GM12874 (cell line): ENCODE results near the gene CSTA.

Experiments used
- TF ChIP-seq, protein P1 (sequence below): IDR thresholded peaks from 2 replicates; pipeline ENCODE4 v1.5.1; 2011; ENCODE audit warnings: low read depth, mild to moderate bottlenecking, control low read depth, low read length, moderate library complexity; ENCODE audit not compliant: insufficient read depth

Gene CSTA

GRCh38 chr3:122322095-122323075 lies 2.7 kb upstream of the CSTA start:
- TF ChIP-seq, protein P1, sequence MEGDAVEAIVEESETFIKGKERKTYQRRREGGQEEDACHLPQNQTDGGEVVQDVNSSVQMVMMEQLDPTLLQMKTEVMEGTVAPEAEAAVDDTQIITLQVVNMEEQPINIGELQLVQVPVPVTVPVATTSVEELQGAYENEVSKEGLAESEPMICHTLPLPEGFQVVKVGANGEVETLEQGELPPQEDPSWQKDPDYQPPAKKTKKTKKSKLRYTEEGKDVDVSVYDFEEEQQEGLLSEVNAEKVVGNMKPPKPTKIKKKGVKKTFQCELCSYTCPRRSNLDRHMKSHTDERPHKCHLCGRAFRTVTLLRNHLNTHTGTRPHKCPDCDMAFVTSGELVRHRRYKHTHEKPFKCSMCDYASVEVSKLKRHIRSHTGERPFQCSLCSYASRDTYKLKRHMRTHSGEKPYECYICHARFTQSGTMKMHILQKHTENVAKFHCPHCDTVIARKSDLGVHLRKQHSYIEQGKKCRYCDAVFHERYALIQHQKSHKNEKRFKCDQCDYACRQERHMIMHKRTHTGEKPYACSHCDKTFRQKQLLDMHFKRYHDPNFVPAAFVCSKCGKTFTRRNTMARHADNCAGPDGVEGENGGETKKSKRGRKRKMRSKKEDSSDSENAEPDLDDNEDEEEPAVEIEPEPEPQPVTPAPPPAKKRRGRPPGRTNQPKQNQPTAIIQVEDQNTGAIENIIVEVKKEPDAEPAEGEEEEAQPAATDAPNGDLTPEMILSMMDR = no peak

GRCh38 chr3:122325769-122326168 lies 721 bp downstream of the CSTA start:
- TF ChIP-seq, protein P1 = no peak

DNA sequence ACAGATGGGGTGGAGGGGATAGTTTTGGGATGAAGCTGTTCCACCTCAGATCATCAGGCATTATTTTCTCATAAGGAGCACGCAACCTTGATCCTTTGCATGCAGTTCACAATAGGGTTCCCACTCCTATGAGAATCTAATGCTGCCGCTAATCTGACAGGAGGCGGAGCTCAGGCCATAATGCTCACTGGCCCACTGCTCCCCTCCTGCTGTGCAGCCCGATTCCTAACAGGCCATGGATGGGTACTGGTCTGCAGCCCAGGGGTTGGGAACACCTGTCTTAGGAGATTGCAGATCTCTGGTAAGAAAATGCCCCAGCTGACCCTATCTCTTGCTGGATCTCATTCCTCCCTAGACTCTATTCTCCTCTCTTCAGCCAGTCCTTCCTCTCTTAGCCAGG lies 6.8 kb downstream of the CSTA start:
- TF ChIP-seq, protein P1 = no peak

GRCh38 chr3:122332551-122332950 lies 7.5 kb downstream of the CSTA start:
- TF ChIP-seq, protein P1 = no peak

DNA sequence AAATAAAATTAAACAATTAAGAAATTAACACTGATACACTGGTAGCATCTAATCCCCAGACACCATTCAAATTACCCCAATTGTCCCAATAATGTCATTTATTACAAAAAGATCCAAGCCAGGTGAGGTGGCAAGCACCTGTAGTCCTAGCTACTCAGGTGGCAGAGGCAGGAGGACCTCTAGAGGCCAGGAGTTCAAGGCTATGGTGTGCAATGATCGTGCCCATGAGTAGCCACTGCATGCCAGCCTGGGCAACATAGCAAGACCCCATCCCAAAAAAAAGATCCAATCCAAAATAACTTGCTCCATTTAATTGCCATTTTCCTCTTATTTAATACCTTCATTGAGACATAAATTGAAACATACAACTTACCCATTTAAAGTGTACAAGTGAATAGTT lies 17.8 kb downstream of the CSTA start:
- TF ChIP-seq, protein P1 = no peak

DNA sequence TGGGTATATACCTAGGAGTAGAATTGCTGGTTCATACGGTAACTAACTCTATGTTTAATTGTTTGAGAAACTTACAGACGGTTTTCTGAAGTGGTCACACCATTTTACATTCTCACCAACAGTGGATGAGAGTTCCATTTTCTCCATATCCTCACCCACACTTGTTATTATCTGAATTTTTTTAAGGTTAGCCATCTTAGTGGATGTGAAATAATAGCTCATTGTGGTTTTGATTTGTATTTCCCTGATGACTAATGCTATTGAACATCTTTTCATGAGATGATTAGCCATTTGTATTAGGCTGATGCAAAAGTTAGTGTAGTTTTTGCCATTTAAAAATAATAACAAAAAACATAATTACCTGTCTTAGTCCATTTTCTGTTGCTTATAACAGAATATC lies 18.6 kb downstream of the CSTA start:
- TF ChIP-seq, protein P1 = no peak

- TF ChIP-seq, protein P1 = no peak
Observed at GRCh38 chr3:122349171-122349570, 24.1 kb downstream of the CSTA start.
